HG03135 (cell line): ENCODE results near the gene EIF2B5.
A peak's percentile ranks its signal among the peaks of the same experiment; 100 is the strongest.

ENCODE experiments used
- ATAC-seq: cut with Tn5 transposase; IDR thresholded peaks from one replicate; pipeline ENCODE4 v1.9.1; 2021; ENCODE audit warnings: mild to moderate bottlenecking, moderate library complexity; ENCODE audit not compliant: unreplicated experiment

The EIF2B5 gene

DNA sequence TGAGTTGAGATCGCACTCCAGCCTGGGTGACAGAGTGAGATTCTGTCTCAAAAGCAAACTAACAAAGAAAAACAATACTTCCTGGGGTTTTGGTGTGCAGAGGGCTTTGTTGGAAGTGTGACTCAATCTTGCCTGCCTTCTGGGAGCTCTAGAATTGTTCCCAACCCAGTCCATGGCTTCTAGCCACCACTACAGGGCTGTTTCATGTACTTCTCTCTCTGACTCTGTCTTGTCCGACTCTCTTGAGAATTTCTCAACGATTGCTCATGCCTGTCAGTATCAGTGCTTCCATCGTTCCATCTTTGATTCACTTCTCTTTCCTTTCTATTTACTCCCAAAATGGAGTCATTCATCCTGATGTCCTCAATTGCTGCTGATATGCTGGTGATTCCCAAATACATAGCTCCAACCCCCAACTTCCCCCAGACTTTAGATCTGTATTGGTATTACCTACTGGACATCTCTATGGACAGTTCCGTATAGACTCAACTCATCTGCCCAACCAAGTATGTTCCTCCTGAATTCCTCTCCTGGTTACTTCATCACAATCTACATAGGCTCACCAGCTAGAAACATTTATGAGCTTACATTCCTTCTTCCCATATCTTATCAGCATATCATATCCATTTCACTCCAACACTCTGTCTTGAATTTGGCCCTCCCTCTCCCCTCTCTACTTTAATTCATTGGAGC, 37.7 kb downstream of the EIF2B5 start:
- no peak for ATAC-seq

GRCh38 chr3:184173374-184173722, 38.2 kb downstream of the EIF2B5 start:
- ATAC-seq, result no peak

DNA sequence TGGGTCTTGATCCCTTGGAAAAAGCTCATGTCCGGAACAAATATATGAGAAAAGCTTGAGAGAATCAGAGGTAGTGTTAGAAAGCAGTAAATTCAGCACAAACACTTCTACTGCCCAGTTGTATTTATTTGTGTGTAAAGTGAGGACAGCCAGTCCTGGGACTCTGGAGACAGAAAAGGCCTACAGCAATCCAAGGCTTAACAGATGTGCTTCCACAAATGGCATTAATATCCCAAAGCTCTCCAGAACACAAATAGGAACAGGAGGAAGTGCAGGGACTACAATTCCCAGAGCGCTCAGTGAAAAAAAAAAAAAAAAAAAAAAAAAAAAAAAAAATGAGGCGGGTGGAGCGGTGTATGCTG, 39.1 kb downstream of the EIF2B5 start:
- peak; percentile 1 for ATAC-seq

DNA sequence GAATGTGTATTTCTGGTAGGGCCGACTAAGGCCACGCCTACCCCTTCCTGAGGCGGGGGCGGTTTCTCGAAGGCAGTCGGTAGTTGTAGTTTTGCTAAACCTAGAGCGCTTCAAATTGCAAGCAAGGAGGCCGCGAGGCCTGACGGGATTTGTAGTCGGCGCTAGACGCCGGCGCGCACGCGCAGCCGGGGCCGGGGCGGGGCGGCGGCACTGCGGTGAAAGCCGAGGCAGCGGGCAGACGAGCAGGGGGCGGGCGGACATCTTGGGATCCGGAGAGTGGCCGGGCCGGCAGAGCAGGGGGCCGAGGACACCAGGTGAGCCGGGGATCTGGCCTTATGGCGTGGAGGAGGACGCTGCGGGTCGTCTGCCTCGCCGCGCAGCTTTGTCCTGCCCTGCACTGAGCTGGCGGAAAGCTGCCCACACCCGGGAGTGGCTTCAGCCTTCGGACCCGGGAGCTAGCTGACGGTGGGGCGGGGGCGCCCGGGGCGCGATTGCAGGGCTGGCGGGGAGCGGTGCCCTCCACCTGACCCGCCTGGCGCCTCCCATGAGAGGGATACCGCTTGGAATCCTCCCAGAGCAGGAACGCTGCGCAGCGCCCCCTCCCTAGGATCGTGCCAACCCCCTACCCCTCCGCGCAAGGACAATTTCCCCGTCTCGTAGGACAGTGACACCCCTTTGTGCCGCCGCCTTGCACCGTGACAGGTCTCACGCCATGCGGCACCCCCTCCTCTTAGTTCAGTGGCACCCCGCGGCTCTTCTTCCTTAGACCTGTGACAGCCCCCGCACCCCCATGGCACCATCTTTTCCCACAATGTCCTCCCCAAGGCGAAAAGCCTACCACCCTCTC, 39.7 kb downstream of the EIF2B5 start, which contains the start of gene AP2M1:
TSS of gene AP2M1 (plus strand) at position 210 of the 847 bp plus-strand sequence. CDS start 2,139 bp downstream, outside the sequence.
- peak; percentile 96 for ATAC-seq

GRCh38 chr3:184175506-184175905, 40.3 kb downstream of the EIF2B5 start:
- ATAC-seq, result no peak

DNA sequence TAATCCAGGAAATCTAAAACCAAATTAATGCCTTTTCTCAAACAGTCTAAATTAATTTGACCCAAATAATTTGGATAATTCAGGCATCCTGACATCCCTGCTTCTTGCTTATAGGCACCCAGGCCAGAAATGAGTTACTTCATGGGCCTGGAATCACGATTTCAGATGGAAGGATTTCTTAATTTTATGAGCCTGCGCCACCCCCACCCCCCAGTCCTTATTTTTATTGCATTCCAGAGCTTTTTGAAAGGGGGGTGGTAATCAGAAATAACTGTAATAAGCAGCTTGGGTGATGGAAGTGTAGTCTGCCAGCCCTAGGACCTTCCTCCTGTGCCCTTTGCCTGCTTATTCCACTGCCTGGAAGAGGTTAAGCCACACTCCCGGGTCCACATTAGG, 40.8 kb downstream of the EIF2B5 start:
- ATAC-seq, result no peak

DNA sequence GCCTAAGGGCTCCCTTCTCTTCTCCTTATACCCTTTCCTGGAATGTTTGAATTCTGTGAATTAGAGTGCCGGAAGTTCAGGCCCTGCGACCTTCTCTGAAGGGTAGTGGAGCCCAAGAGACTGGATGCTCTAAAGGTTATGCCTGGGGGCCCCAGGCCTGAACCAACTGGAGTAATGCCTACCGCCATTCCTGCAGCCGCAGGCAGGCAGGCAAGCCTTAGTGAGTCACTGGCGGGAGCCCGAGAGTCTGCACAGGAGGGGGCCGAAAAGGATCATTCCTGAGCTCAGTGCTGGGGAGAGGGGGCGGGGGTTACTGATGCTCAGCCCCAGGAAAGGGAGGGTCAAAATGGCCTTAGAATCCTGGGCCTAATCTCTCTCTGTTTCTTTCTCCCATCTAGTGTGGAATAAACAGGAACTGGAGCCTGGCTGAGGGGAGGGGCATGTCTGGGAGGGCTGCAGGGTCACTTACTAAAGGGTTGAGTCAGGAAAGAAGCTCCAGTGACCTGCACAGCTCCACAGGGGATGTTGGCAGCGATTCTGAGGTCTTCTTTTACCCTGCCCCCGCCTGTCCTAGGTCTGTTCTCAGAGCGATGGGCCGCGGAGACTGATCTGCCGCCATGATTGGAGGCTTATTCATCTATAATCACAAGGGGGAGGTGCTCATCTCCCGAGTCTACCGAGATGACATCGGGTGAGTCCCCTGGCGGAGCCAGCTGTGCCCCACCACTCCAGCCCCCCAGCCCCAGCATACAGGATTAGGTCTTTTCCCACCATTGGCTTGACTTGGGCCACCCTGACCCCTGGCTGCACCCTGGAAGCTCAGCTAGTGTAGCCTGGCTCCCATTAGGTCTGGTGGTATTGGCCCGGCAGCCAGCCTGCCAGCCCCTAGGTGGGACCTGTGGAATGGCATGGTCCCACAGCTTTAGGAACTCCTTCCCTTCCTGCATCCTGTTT, 41.5 kb downstream of the EIF2B5 start:
- no peak for ATAC-seq

DNA sequence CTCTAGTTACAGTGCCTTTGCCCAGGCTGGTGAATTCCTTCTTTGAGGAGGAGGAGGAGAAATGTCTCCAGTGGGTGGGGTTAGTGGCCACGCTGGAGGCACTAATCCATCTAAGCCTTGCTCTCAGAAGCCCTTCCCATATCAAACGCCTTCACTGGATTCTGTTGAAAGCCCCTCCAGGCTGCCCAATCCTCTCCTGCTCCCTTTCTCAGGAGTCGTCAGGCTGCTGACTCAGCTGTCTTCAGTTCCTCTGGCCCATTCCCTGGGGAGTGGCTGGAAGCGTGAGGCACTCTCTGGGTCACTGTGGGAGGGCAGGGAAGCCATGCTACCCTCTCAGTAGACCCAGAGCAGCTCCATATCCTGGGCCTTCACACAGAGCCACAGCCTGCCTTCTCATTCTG, 42.2 kb downstream of the EIF2B5 start:
- ATAC-seq, result no peak

DNA sequence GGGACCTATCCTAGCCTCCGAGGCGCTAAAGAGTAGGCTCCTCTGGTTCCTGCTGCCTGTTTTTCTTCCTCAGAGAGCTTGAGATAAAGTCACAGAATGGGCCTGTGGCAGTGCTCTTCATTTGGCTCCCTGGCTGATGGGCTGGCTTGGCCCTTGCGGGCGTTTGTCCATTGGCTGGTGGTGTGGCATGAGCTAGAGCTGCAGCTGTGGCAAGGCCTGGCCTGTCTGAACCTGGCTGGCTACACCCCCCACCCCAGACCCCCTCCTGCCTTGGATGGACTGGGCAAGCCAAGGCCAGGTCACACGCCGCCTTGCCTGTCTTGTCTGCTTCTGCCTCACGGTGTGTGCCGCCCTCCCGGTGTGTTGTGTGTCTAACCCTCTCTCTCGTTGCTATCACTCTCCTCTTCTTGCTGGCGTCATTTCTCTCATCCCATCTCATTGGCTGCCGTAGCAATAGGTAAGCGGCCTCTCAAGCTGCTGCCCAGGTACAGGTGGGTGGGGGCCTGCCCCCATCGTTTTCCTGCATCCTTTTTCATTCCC, 42.7 kb downstream of the EIF2B5 start:
- no peak for ATAC-seq

DNA sequence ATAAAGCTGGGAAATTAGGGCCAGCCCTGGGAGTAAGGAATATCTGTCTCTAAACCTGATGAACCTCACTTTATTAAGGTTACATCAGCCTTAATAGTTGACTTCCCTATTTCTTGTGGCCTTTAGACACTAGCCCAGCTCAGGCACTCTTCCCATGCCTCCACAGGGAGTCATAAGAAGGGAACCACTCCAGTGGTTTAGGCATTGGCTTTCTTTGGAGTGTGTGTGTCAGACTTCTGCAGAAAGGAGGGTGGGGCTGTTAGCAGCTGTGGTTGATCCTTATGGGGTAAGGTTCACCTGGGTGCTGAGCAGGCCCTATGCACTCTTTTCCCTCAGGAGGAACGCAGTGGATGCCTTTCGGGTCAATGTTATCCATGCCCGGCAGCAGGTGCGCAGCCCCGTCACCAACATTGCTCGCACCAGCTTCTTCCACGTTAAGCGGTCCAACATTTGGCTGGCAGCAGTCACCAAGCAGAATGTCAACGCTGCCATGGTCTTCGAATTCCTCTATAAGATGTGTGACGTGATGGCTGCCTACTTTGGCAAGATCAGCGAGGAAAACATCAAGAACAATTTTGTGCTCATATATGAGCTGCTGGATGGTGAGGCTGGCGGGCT, 43.5 kb downstream of the EIF2B5 start:
- no peak for ATAC-seq

GRCh38 chr3:184180165-184180564, 45.0 kb downstream of the EIF2B5 start:
- no peak for ATAC-seq

DNA sequence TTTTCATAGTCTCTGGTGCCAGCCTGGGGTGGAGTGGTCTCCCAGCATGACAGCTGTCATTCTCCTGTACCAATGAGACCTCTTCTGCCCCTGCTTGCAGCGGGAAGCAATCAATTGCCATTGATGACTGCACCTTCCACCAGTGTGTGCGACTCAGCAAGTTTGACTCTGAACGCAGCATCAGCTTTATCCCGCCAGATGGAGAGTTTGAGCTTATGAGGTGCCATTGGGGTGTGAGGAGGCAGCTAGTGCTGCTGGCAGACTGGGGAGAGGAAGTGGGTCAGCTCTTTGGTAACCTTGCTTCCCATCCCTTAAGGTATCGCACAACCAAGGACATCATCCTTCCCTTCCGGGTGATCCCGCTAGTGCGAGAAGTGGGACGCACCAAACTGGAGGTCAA, 46.4 kb downstream of the EIF2B5 start:
- no peak for ATAC-seq

DNA sequence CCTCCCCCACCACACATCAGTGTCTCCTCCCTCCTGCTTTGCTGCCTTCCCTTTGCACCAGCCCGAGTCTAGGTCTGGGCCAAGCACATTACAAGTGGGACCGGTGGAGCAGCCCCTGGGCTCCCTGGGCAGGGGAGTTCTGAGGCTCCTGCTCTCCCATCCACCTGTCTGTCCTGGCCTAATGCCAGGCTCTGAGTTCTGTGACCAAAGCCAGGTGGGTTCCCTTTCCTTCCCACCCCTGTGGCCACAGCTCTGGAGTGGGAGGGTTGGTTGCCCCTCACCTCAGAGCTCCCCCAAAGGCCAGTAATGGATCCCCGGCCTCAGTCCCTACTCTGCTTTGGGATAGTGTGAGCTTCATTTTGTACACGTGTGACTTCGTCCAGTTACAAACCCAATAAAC, 48.5 kb downstream of the EIF2B5 start:
- ATAC-seq, result no peak

DNA sequence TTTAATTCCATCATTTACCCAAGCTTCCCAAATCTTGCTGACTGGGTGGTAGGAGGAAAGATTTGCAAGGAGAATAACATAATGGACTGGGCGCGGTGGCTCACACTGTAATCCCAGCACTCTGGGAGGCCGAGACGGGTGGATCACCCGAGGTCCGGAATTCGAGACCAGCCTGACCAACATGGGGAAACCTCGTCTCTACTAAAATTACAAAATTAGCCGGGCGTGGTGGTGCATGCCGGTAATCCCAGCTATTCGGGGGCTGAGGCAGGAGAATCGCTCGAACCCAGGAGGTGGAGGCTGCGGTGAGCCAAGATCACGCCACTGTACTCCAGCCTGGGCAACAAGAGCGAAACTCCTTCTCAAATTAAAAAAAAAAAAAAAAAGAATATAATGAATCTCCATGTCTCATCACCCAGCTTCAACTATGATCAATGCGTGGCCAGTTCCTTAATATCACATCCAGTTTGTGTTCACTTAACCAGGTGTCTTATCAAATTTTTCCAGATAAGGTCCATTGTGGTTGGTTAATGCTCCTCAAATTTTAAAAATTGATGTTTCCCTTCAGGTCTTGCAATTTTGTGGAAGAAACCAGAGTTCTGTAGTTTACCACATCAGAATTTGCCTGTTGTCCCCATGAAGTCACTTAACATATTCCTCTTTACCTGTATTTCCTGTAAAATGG, 49.5 kb downstream of the EIF2B5 start:
- no peak for ATAC-seq

- peak; percentile 85 for ATAC-seq
Observed at GRCh38 chr3:184185461-184186183, 50.5 kb downstream of the EIF2B5 start.

GRCh38 chr3:184186184-184186901, 51.2 kb downstream of the EIF2B5 start, which contains the start of gene ABCF3:
Gene ABCF3 (plus strand): TSS chr3:184186199. CDS start chr3:184186208, 9 bp downstream.
- peak; percentile 28 for ATAC-seq

DNA sequence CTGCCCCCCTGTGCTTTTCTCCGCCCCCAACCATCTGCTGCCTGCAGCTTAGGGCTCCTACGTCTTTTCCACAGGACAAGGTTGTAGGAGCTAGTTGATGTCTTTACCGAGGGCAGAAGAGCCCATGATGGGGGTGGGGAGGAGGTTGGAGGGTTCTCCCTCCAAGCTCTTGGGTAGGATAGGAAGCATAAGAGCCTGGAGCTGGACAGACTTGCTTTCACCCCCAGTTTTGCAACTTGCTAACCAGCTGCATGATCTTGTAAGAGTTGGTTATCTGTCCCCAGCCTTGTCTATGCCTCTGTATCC, 51.7 kb downstream of the EIF2B5 start:
- ATAC-seq, result no peak

DNA sequence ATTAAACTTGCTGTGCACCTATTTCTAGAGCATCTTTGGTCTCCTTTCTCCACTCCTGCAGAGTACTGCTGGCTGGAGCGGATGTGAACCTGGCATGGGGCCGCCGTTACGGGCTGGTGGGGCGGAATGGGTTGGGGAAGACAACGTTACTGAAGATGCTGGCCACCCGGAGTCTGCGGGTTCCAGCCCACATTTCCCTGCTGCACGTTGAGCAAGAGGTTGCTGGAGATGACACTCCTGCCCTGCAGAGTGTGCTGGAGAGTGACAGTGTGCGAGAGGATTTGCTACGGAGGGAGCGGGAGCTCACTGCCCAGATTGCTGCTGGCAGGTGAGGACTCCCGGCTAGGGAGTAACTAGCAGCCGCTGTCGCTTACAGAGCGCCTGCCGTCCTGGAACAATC, 52.9 kb downstream of the EIF2B5 start:
- no peak for ATAC-seq

- ATAC-seq, result no peak
Observed at GRCh38 chr3:184189421-184189820, 54.3 kb downstream of the EIF2B5 start.
